HepG2 (cell line): Measurements from ENCODE around the gene TAOK3. TPM values are rescaled to one million over a fixed set of nuclear protein-coding genes. Genes with fewer than 3 reads are reported as not detected.

ENCODE experiments used
- ATM ChIP-seq: fragments of 450-650 bp; IDR thresholded peaks from 2 replicates; pipeline ENCODE4 v1.7.1; 2017; ENCODE audit warnings: mild to moderate bottlenecking, borderline replicate concordance
- BORCS8-MEF2B ChIP-seq: sonication (generic); formaldehyde crosslinking; IDR thresholded peaks from 2 replicates; pipeline ENCODE4 v1.8.0; 2022; ENCODE audit warnings: mild to moderate bottlenecking, missing genetic modification reagents
- EHMT2 ChIP-seq: fragments of 200-600 bp; sonication (generic); IDR thresholded peaks from 2 replicates; pipeline ENCODE4 v1.7.0; 2017; ENCODE audit warnings: antibody characterized with exemption, low read depth, low read length, borderline replicate concordance
- FOXA1 ChIP-seq, 2 experiments: fragments of 450-650 bp in 1 of 2; sonication (generic) in 1 of 2; formaldehyde crosslinking in 1 of 2; IDR thresholded peaks; 2 replicates each; pipeline versions ENCODE4 v1.4.0 to v1.6.1; 2016 to 2020; ENCODE audit warnings: missing genetic modification reagents in 1 of 2
- FOXK1 ChIP-seq: sonication (generic); formaldehyde crosslinking; IDR thresholded peaks from 2 replicates; pipeline ENCODE4 v1.4.0; 2020; ENCODE audit warnings: low read depth, missing genetic modification reagents, borderline replicate concordance
- FOXP1 ChIP-seq, 2 experiments: fragments of 450-650 bp in 1 of 2; IDR thresholded peaks; 2 replicates each; pipeline ENCODE4 v1.6.1; 2017 to 2018; ENCODE audit warnings: antibody characterized with exemption in 1 of 2
- GATA4 ChIP-seq: sonication (generic); IDR thresholded peaks from 2 replicates; pipeline ENCODE4 v1.6.1; 2016; ENCODE audit warnings: antibody characterized with exemption, low read depth, borderline replicate concordance
- ISL2 ChIP-seq: sonication (generic); formaldehyde crosslinking; IDR thresholded peaks from 2 replicates; pipeline ENCODE4 v1.5.0; 2020; ENCODE audit warnings: missing genetic modification reagents
- LCORL ChIP-seq, 2 experiments: fragments of 450-650 bp in 1 of 2; sonication (generic) in 1 of 2; formaldehyde crosslinking in 1 of 2; IDR thresholded peaks; 2 replicates each; pipeline versions ENCODE4 v1.5.0 to v1.6.1; 2017 to 2020; ENCODE audit warnings: antibody characterized with exemption in 1 of 2, missing genetic modification reagents in 1 of 2
- PPARG ChIP-seq: conservative IDR thresholded peaks from 2 replicates; pipeline ENCODE4 v1.6.1; 2016; ENCODE audit warnings: missing biosample characterization, missing genetic modification reagents
- RBM39 ChIP-seq: fragments of 200-400 bp; formaldehyde crosslinking; IDR thresholded peaks from one replicate; pipeline ENCODE4 v1.6.1; 2018; ENCODE audit warnings: antibody characterized with exemption, mild to moderate bottlenecking, low read depth, low read length; ENCODE audit not compliant: poor library complexity, severe bottlenecking
- RNF219 ChIP-seq: sonication (generic); formaldehyde crosslinking; IDR thresholded peaks from 2 replicates; pipeline ENCODE4 v1.5.0; 2020; ENCODE audit warnings: mild to moderate bottlenecking, missing genetic modification reagents
- SP2 ChIP-seq: sonication (generic); formaldehyde crosslinking; IDR thresholded peaks from 2 replicates; pipeline ENCODE4 v1.5.1; 2020; ENCODE audit warnings: mild to moderate bottlenecking, missing genetic modification reagents
- ZBTB21 ChIP-seq: sonication (generic); formaldehyde crosslinking; IDR thresholded peaks from 2 replicates; pipeline ENCODE4 v1.4.0; 2020; ENCODE audit warnings: missing genetic modification reagents
- ZBTB46 ChIP-seq: sonication (generic); formaldehyde crosslinking; IDR thresholded peaks from 2 replicates; pipeline ENCODE4 v1.4.0; 2020; ENCODE audit warnings: mild to moderate bottlenecking, missing genetic modification reagents, borderline replicate concordance
- ZNF232 ChIP-seq: sonication (generic); formaldehyde crosslinking; IDR thresholded peaks from 2 replicates; pipeline ENCODE4 v1.4.0; 2020; ENCODE audit warnings: missing genetic modification reagents, borderline replicate concordance
- ZNF350 ChIP-seq: sonication (generic); formaldehyde crosslinking; IDR thresholded peaks from 2 replicates; pipeline ENCODE4 v1.4.0; 2020; ENCODE audit warnings: mild to moderate bottlenecking, low read depth, missing genetic modification reagents, borderline replicate concordance
- ZNF430 ChIP-seq: sonication (generic); formaldehyde crosslinking; IDR thresholded peaks from 2 replicates; pipeline ENCODE4 v1.9.0; 2021; ENCODE audit warnings: mild to moderate bottlenecking, missing genetic modification reagents
- ZNF44 ChIP-seq: sonication (generic); formaldehyde crosslinking; IDR thresholded peaks from 2 replicates; pipeline ENCODE4 v1.5.1; 2020; ENCODE audit warnings: mild to moderate bottlenecking, missing genetic modification reagents
- ZNF564 ChIP-seq: sonication (generic); formaldehyde crosslinking; IDR thresholded peaks from 2 replicates; pipeline ENCODE4 v1.8.1; 2023; ENCODE audit warnings: mild to moderate bottlenecking, missing genetic modification reagents
- ZNF883 ChIP-seq: sonication (generic); formaldehyde crosslinking; IDR thresholded peaks from 2 replicates; pipeline ENCODE4 v1.5.1; 2020; ENCODE audit warnings: mild to moderate bottlenecking, missing genetic modification reagents; ENCODE audit errors: not compliant biosample characterization
- polyA plus RNA-seq, 8 experiments: library from polyadenylated mRNA; depleted of rRNA in 3 of 8; stranded (reverse) in 7 of 8; unstranded in 1 of 8; fragments of >200 nt; fragmentation: Illumina TruSeq in 4 of 8; extraction: Trizol in 4 of 8; gene quantifications; 2 replicates each; pipeline versions ENCODE4 v1.2.1 to v1.2.3, GENCODE V29; 2011 to 2016; ENCODE audit warnings: low read depth in 4 of 8, missing spikeins in 1 of 8, mixed read lengths in 1 of 8; ENCODE audit not compliant: insufficient read depth in 1 of 8
- total RNA-seq, 5 experiments: library from RNA; depleted of rRNA; stranded (reverse); fragments of >200 nt; fragmentation: Illumina TruSeq; extraction: Trizol; gene quantifications; 2 replicates each; pipeline ENCODE4 v1.2.3, GENCODE V29; 2016; ENCODE audit warnings: low read depth in 1 of 5
- TF ChIP-seq, protein P1 (sequence below): sonication (generic); formaldehyde crosslinking; IDR thresholded peaks from 2 replicates; pipeline ENCODE4 v1.4.0; 2020; ENCODE audit warnings: missing genetic modification reagents, borderline replicate concordance

TAOK3 gene
- total and polyA plus RNA-seq, 2 of the 13 experiments (the other 11 are each of a cell fraction or from before 2014, with no cell fraction given): 10.4 to 12.3 TPM

GRCh38 chr12:118103601-118104382 is 268.9 kb downstream of the TAOK3 start, which contains the start of gene VSIG10 (continued):
- TF ChIP-seq ZBTB46 (CRISPR knock-in tag) (0 out of 2 replicates have a peak, but pooled peaks have one; percentile 18), ZNF232 (CRISPR knock-in tag) (peak; percentile 46; the same call in 1 of the 2 replicates), BORCS8-MEF2B (CRISPR knock-in tag) (peak; percentile 53; the same call in 1 of the 2 replicates), ZNF44 (CRISPR knock-in tag) (no peak), ISL2 (CRISPR knock-in tag) (no peak; the same call in none of the 2 replicates), EHMT2 (no peak), RBM39 (peak; percentile 66), ZNF564 (CRISPR knock-in tag) (0 out of 2 replicates have a peak, but pooled peaks have one; percentile 14), ATM (no peak), ZBTB21 (CRISPR knock-in tag) (no peak), ZNF883 (CRISPR knock-in tag) (peak; percentile 74), GATA4 (peak; percentile 66; the same call in 1 of the 2 replicates), FOXP1 (IDR thresholded peaks at IDR 0.05) (no peak), FOXP1 (CRISPR knock-in tag; IDR thresholded peaks at IDR 0.05) (no peak), PPARG (CRISPR knock-in tag) (0 out of 2 replicates have a peak, but pooled peaks have one; percentile 15), ZNF350 (CRISPR knock-in tag) (no peak), FOXA1 (IDR thresholded peaks at IDR 0.05) (no peak), FOXA1 (CRISPR knock-in tag; IDR thresholded peaks at IDR 0.05) (no peak), RNF219 (CRISPR knock-in tag) (no peak; the same call in 1 of the 2 replicates), SP2 (CRISPR knock-in tag) (0 out of 2 replicates have a peak, but pooled peaks have one; percentile 24), ZNF430 (CRISPR knock-in tag) (no peak; the same call in 1 of the 2 replicates), LCORL (IDR thresholded peaks at IDR 0.05) (no peak), LCORL (CRISPR knock-in tag; IDR thresholded peaks at IDR 0.05) (peak; percentile 86), FOXK1 (0 out of 2 replicates have a peak, but pooled peaks have one; percentile 40)
- TF ChIP-seq, protein P1, sequence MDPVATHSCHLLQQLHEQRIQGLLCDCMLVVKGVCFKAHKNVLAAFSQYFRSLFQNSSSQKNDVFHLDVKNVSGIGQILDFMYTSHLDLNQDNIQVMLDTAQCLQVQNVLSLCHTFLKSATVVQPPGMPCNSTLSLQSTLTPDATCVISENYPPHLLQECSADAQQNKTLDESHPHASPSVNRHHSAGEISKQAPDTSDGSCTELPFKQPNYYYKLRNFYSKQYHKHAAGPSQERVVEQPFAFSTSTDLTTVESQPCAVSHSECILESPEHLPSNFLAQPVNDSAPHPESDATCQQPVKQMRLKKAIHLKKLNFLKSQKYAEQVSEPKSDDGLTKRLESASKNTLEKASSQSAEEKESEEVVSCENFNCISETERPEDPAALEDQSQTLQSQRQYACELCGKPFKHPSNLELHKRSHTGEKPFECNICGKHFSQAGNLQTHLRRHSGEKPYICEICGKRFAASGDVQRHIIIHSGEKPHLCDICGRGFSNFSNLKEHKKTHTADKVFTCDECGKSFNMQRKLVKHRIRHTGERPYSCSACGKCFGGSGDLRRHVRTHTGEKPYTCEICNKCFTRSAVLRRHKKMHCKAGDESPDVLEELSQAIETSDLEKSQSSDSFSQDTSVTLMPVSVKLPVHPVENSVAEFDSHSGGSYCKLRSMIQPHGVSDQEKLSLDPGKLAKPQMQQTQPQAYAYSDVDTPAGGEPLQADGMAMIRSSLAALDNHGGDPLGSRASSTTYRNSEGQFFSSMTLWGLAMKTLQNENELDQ: no peak
